ENCODE results near the gene RNF123. TPM values are rescaled to one million over a fixed set of nuclear protein-coding genes. Genes with fewer than 3 reads are reported as not detected.

Gene RNF123
- total and polyA plus RNA-seq, 2 experiments from 2014 or later: 21.6 to 22.8 TPM

GRCh38 chr3:49732597-49732996, 43.2 kb downstream of the RNF123 start:
- H3K36me3 ChIP-seq (ENCODE audit: low read depth): peaks cover 19% of the 10 kb centered on the region; the same call in 1 of the 2 replicates
- no peak overlapping the region for H3K27ac ChIP-seq
- no peak overlapping the region for H3K4me3 ChIP-seq
- no peaks in the 10 kb centered on the region for H3K9me2 ChIP-seq (ENCODE audit: insufficient read depth)
- H3K4me1 ChIP-seq (ENCODE audit: insufficient read depth): no peaks in the 10 kb centered on the region
- H2AFZ ChIP-seq: no peak overlapping the region
- H3K9ac ChIP-seq: no peak overlapping the region
- no peaks in the 10 kb centered on the region for H3K9me3 ChIP-seq (ENCODE audit: low read depth)
- TF ChIP-seq EZH2phosphoT487 (IDR thresholded peaks at IDR 0.05; ENCODE audit: insufficient read depth, low read depth): no peak
- TF ChIP-seq EZH2 (IDR thresholded peaks at IDR 0.05; ENCODE audit: insufficient read depth, poor library complexity, severe bottlenecking): no peak
- peaks cover 7% of the 10 kb centered on the region; the same call in 1 of the 2 replicates for H3F3A ChIP-seq (ENCODE audit: insufficient read depth)
- H3K27me3 ChIP-seq (replicated peaks; ENCODE audit: insufficient read depth): no peaks in the 10 kb centered on the region
- H3K79me2 ChIP-seq (ENCODE audit: insufficient read depth): peaks cover 47% of the 10 kb centered on the region
- in situ Hi-C loops (cut with MboI): no loop called here
- 0 out of 2 replicates have a peak, but pooled peaks cover 4% of the 10 kb centered on the region for H4K20me1 ChIP-seq (ENCODE audit: insufficient read depth)
- no peak overlapping the region for H3K4me2 ChIP-seq (ENCODE audit: unreplicated experiment)
- 84 to 85% methylated on average over 11 of the region's 11 CpGs for WGBS, 2 experiments (ENCODE audit: low coverage in 1 of 2, low lambda C conversion rate in 2 of 2, missing lambda C conversion rate in 2 of 2)
- DNase-seq: no peak

- Histone ChIP-seq H3K36me3 (ENCODE audit: low read depth) (peaks cover 23% of the 10 kb centered on the region; the same call in 1 of the 2 replicates), H3K4me1 (ENCODE audit: insufficient read depth) (no peaks in the 10 kb centered on the region), H3F3A (ENCODE audit: insufficient read depth) (peaks cover 7% of the 10 kb centered on the region; the same call in 1 of the 2 replicates), H3K27me3 (replicated peaks; ENCODE audit: insufficient read depth) (no peaks in the 10 kb centered on the region), H3K9me3 (ENCODE audit: low read depth) (no peaks in the 10 kb centered on the region), H3K4me2 (ENCODE audit: unreplicated experiment) (no peak overlapping the region), H3K27ac (no peak overlapping the region), H3K9ac (no peak overlapping the region), H3K79me2 (ENCODE audit: insufficient read depth) (peaks cover 57% of the 10 kb centered on the region), H3K4me3 (no peak overlapping the region), H3K9me2 (ENCODE audit: insufficient read depth) (no peaks in the 10 kb centered on the region), H2AFZ (no peak overlapping the region), H4K20me1 (ENCODE audit: insufficient read depth) (0 out of 2 replicates have a peak, but pooled peaks cover 4% of the 10 kb centered on the region)
- in situ Hi-C loops (cut with MboI): no loop called here
- no peak for DNase-seq
- TF ChIP-seq EZH2 (IDR thresholded peaks at IDR 0.05; ENCODE audit: insufficient read depth, poor library complexity, severe bottlenecking) (no peak), EZH2phosphoT487 (IDR thresholded peaks at IDR 0.05; ENCODE audit: insufficient read depth, low read depth) (no peak)
- WGBS, 2 experiments (ENCODE audit: low coverage in 1 of 2, low lambda C conversion rate in 2 of 2, missing lambda C conversion rate in 2 of 2): 96 to 100% methylated on average over 1 of the region's 1 CpG
Observed at GRCh38 chr3:49733551-49733950, 44.2 kb downstream of the RNF123 start.

GRCh38 chr3:49734752-49735151, 45.4 kb downstream of the RNF123 start:
- H3K27ac ChIP-seq: no peak overlapping the region
- no peaks in the 10 kb centered on the region for H3K27me3 ChIP-seq (replicated peaks; ENCODE audit: insufficient read depth)
- no peak overlapping the region for H3K9ac ChIP-seq
- no peaks in the 10 kb centered on the region for H3K9me3 ChIP-seq (ENCODE audit: low read depth)
- H3K79me2 ChIP-seq (ENCODE audit: insufficient read depth): peaks cover 68% of the 10 kb centered on the region
- DNase-seq: no peak
- peaks cover 26% of the 10 kb centered on the region; the same call in 1 of the 2 replicates for H3K36me3 ChIP-seq (ENCODE audit: low read depth)
- in situ Hi-C loops (cut with MboI): no loop called here
- no peak overlapping the region for H2AFZ ChIP-seq
- 85 to 87% methylated on average over 6 of the region's 6 CpGs for WGBS, 2 experiments (ENCODE audit: low coverage in 1 of 2, low lambda C conversion rate in 2 of 2, missing lambda C conversion rate in 2 of 2)
- 0 out of 2 replicates have a peak, but pooled peaks cover 4% of the 10 kb centered on the region for H4K20me1 ChIP-seq (ENCODE audit: insufficient read depth)
- H3K4me2 ChIP-seq (ENCODE audit: unreplicated experiment): no peak overlapping the region
- TF ChIP-seq EZH2 (IDR thresholded peaks at IDR 0.05; ENCODE audit: insufficient read depth, poor library complexity, severe bottlenecking): no peak
- H3K4me1 ChIP-seq (ENCODE audit: insufficient read depth): no peaks in the 10 kb centered on the region
- H3K9me2 ChIP-seq (ENCODE audit: insufficient read depth): no peaks in the 10 kb centered on the region
- no peak overlapping the region for H3K4me3 ChIP-seq
- H3F3A ChIP-seq (ENCODE audit: insufficient read depth): peaks cover 7% of the 10 kb centered on the region; the same call in 1 of the 2 replicates

DNA sequence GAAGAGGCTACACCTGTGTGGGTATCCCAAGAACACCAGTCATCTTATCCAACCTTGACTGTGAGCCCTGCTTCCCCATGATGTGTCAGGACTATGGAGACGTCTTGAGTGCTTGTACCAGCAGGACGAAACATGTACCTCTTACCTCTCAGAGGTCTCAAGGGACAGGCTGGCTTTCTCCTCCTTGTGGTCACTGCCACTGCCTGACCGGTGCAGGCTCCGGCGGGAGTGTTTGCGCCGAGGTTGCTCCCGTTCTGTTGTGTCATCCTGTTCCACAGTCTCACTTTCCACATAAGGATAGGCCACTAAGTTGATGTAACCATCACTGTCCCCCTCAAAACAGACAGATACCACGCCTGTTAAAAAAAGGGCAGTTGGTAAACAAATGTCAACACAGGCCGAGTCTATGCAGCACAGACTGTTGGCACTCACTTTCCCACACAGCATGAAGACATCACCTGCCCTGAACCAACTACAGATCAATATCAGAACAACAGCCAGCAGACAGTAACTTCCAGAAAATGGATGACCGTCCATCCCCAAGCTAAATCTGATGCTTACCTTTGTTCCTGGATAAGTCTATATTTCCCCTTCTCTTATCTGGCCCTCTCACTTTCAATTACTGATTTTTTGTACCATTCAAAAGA, 48.8 kb downstream of the RNF123 start:
- in situ Hi-C loops (cut with MboI): no loop called here

More for the DNA sequence above, 48.8 kb downstream of the RNF123 start:
- Histone ChIP-seq H3K27me3 (replicated peaks; ENCODE audit: insufficient read depth) (no peaks in the 10 kb centered on the region), H3K79me2 (ENCODE audit: insufficient read depth) (peaks cover 90% of the 10 kb centered on the region), H3K4me2 (ENCODE audit: unreplicated experiment) (no peak overlapping the region), H3K36me3 (ENCODE audit: low read depth) (peaks cover 22% of the 10 kb centered on the region; the same call in 1 of the 2 replicates), H3K4me3 (no peak overlapping the region), H3K4me1 (ENCODE audit: insufficient read depth) (no peaks in the 10 kb centered on the region), H4K20me1 (ENCODE audit: insufficient read depth) (0 out of 2 replicates have a peak, but pooled peaks cover 4% of the 10 kb centered on the region), H3F3A (ENCODE audit: insufficient read depth) (peaks cover 7% of the 10 kb centered on the region; the same call in 1 of the 2 replicates), H3K9me2 (ENCODE audit: insufficient read depth) (no peaks in the 10 kb centered on the region), H2AFZ (no peak overlapping the region), H3K27ac (no peak overlapping the region), H3K9ac (no peak overlapping the region), H3K9me3 (ENCODE audit: low read depth) (no peaks in the 10 kb centered on the region)
- TF ChIP-seq EZH2 (IDR thresholded peaks at IDR 0.05; ENCODE audit: insufficient read depth, poor library complexity, severe bottlenecking) (no peak), EZH2phosphoT487 (IDR thresholded peaks at IDR 0.05; ENCODE audit: insufficient read depth, low read depth) (no peak)
- DNase-seq: no peak
- WGBS, 2 experiments (ENCODE audit: low coverage in 1 of 2, low lambda C conversion rate in 2 of 2, missing lambda C conversion rate in 2 of 2): 97 to 98% methylated on average over 11 of the region's 11 CpGs
